GM12878 (cell line): ENCODE results near the gene ZNF428. TPM values are rescaled to one million over a fixed set of nuclear protein-coding genes. Genes with fewer than 3 reads are reported as not detected.

Experiments used
- ATAC-seq: fragments of 200-7000 bp; cut with Tn5 transposase; 3 replicates; pipeline ENCODE4 v1.9.1; 2020; ENCODE audit warnings: mild to moderate bottlenecking, moderate library complexity
- BruUV-seq: library from RNA; stranded (reverse); fragments of 400-500 nt; replicated peaks from 2 replicates; lab custom pipeline; 2021; lab: Mats Ljungman, UMichigan
- CTCF ChIA-PET: fragments of 300-600 bp; sonication (Branson Sonifier 250); formaldehyde crosslinking; extraction: SDS; loops from one replicate; lab custom pipeline; 2021; ENCODE audit warnings: inconsistent platforms; lab: Yijun Ruan, JAX
- POLR2A ChIA-PET: fragments of 350-600 bp; formaldehyde crosslinking; extraction: SDS; loops from one replicate; lab custom pipeline; 2021; ENCODE audit warnings: inconsistent platforms; lab: Charles Lee
- RAD21 ChIA-PET: fragments of 300-600 bp; sonication (Branson Sonifier 250); formaldehyde crosslinking; loops from one replicate; lab custom pipeline; 2023; ENCODE audit warnings: antibody characterized with exemption; ENCODE audit not compliant: unreplicated experiment; lab: Charles Lee
- SMC1A ChIA-PET: fragments of 300-600 bp; sonication (Branson Sonifier 250); formaldehyde crosslinking; loops from one replicate; lab custom pipeline; 2023; ENCODE audit not compliant: unreplicated experiment, uncharacterized antibody; lab: Charles Lee
- DNase-seq: peaks from one replicate; pipeline ENCODE4 v3.0.0-alpha.2; 2011; ENCODE audit warnings: low read depth, low spot score
- FAIRE-seq: peaks from 3 replicates; lab custom pipeline; 2011; peaks lifted over from hg19 to GRCh38; lab: Jason Lieb, UNC
- H2AFZ ChIP-seq: 2 replicates; pipeline ENCODE4 v1.6.0; 2011; ENCODE audit warnings: low read depth, low read length, control low read depth; ENCODE audit not compliant: control insufficient read depth
- H3K27ac ChIP-seq: 2 replicates; pipeline ENCODE4 v1.5.1; 2011; ENCODE audit warnings: control low read depth; ENCODE audit not compliant: control insufficient read depth, insufficient read depth
- H3K27me3 ChIP-seq, 2 experiments: replicated peaks in 1 of 2; 2 replicates each; pipeline versions ENCODE4 v1.6.0 to v1.6.1; 2011; ENCODE audit warnings: low read length in 1 of 2; ENCODE audit not compliant: control insufficient read depth in 2 of 2, insufficient read depth in 2 of 2
- H3K36me3 ChIP-seq, 2 experiments: 2 replicates each; pipeline ENCODE4 v1.5.1; 2011; ENCODE audit warnings: low read length in 1 of 2; ENCODE audit not compliant: control insufficient read depth in 2 of 2, insufficient read depth in 2 of 2
- H3K4me1 ChIP-seq: 2 replicates; pipeline ENCODE4 v1.6.1; 2011; ENCODE audit warnings: mild to moderate bottlenecking, low read length, moderate library complexity, mixed read lengths; ENCODE audit not compliant: control insufficient read depth, insufficient read depth
- H3K4me2 ChIP-seq: 2 replicates; pipeline ENCODE4 v1.6.0; 2011; ENCODE audit warnings: control low read depth; ENCODE audit not compliant: control insufficient read depth, insufficient read depth
- H3K4me3 ChIP-seq: fragments of 200-600 bp; sonication (generic); 2 replicates; pipeline ENCODE4 v1.5.1; 2016
- H3K79me2 ChIP-seq: 2 replicates; pipeline ENCODE4 v1.6.0; 2011; ENCODE audit warnings: low read length; ENCODE audit not compliant: control insufficient read depth, insufficient read depth
- H3K9ac ChIP-seq: 2 replicates; pipeline ENCODE4 v1.8.0; 2011; ENCODE audit warnings: low read length, control low read depth, mixed read lengths; ENCODE audit not compliant: control insufficient read depth, insufficient read depth
- H3K9me3 ChIP-seq: replicated peaks from 3 replicates; pipeline ENCODE4 v1.5.1; 2011; ENCODE audit warnings: mild to moderate bottlenecking, low read length; ENCODE audit not compliant: control insufficient read depth, insufficient read depth
- H4K20me1 ChIP-seq: 2 replicates; pipeline ENCODE4 v1.6.0; 2011; ENCODE audit not compliant: control insufficient read depth, insufficient read depth
- BHLHE40 ChIP-seq, 2 experiments: fragments of 450-650 bp in 1 of 2; IDR thresholded peaks; 2 replicates each; pipeline ENCODE4 v1.6.1; 2011 to 2017; ENCODE audit warnings: low read depth in 2 of 2, borderline replicate concordance in 1 of 2, improper control_type of control experiment in 1 of 2, low read length in 1 of 2, mild to moderate bottlenecking in 1 of 2
- GABPA ChIP-seq: IDR thresholded peaks from 2 replicates; pipeline ENCODE4 v1.6.1; 2014; ENCODE audit warnings: antibody characterized with exemption, low read depth, mild to moderate bottlenecking, inconsistent platforms
- HCFC1 ChIP-seq: fragments of 150-350 bp; IDR thresholded peaks from 2 replicates; pipeline ENCODE4 v1.6.1; 2014; ENCODE audit warnings: low read length
- KAT2A ChIP-seq: conservative IDR thresholded peaks from 2 replicates; pipeline ENCODE4 v1.6.1; 2011; ENCODE audit warnings: low read depth, low read length; ENCODE audit not compliant: control insufficient read depth
- MTA3 ChIP-seq: IDR thresholded peaks from 2 replicates; pipeline ENCODE4 v1.6.1; 2012; ENCODE audit warnings: low read length, inconsistent platforms, borderline replicate concordance
- NBN ChIP-seq: fragments of 450-650 bp; IDR thresholded peaks from 2 replicates; pipeline ENCODE4 v1.6.1; 2016
- NFXL1 ChIP-seq: fragments of 450-650 bp; IDR thresholded peaks from 2 replicates; pipeline ENCODE4 v1.6.1; 2017; ENCODE audit warnings: antibody characterized with exemption, mild to moderate bottlenecking, borderline replicate concordance
- POLR2A ChIP-seq: IDR thresholded peaks from 2 replicates; pipeline ENCODE4 v1.6.1; 2011; ENCODE audit warnings: low read depth, mild to moderate bottlenecking, low read length
- SMAD1 ChIP-seq: fragments of 450-650 bp; IDR thresholded peaks from 2 replicates; pipeline ENCODE4 v1.6.1; 2018; ENCODE audit warnings: mild to moderate bottlenecking, low read depth; ENCODE audit not compliant: partially characterized antibody
- WGBS: methylation state at CpG from one replicate; pipeline ENCODE4 v1.1.6; 2016; ENCODE audit warnings: low lambda C conversion rate; ENCODE audit not compliant: insufficient replicate concordance, insufficient coverage; ENCODE audit errors: missing lambda C conversion rate; 5-methylcytosine and 5-hydroxymethylcytosine counted together
- in situ Hi-C: fragments of 300-500 bp; cut with MboI; formaldehyde crosslinking; loops from 9 replicates; pipeline ENCODE4 v1.14.3; 2018; ENCODE audit warnings: mixed read lengths
- intact Hi-C: fragments of 100-400 bp; cut with micrococcal nuclease; formaldehyde crosslinking; loops from one replicate; pipeline ENCODE4 v1.14.2; 2022; ENCODE audit not compliant: unreplicated experiment
- polyA plus RNA-seq, 11 experiments: library from polyadenylated mRNA; depleted of rRNA in 4 of 11; unstranded in 6 of 11; stranded (reverse) in 5 of 11; fragments of >200 nt; fragmentation: Nextera tagmentation in 4 of 11; fragmentation: Illumina TruSeq in 1 of 11; extraction: Ambion mirVana in 4 of 11; extraction: Trizol in 1 of 11; gene quantifications; 1 replicate in 1 of 11; 2 replicates in 10 of 11; pipeline versions ENCODE4 v1.2.1 to v1.2.3, GENCODE V29; 2011 to 2016; ENCODE audit warnings: inconsistent platforms in 2 of 11, missing spikeins in 2 of 11, low read depth in 1 of 11
- total RNA-seq, 4 experiments: library from RNA; depleted of rRNA in 3 of 4; stranded (reverse); fragments of >200 nt in 3 of 4; fragmentation: Illumina TruSeq in 1 of 4; extraction: Trizol in 1 of 4; gene quantifications; 2 replicates each; pipeline versions ENCODE4 v1.2.1 to v1.2.3, GENCODE V29; 2013 to 2021
- TF ChIP-seq, protein P1 (sequence below): fragments of 450-650 bp; formaldehyde crosslinking; IDR thresholded peaks from 2 replicates; pipeline ENCODE4 v1.4.0; 2022; ENCODE audit warnings: mild to moderate bottlenecking, moderate library complexity
- TF ChIP-seq, protein P2 (sequence below): fragments of 450-650 bp; formaldehyde crosslinking; IDR thresholded peaks from 2 replicates; pipeline ENCODE4 v1.4.0; 2020; ENCODE audit warnings: mild to moderate bottlenecking, moderate library complexity
- TF ChIP-seq, protein P3 (sequence below): fragments of 450-650 bp; IDR thresholded peaks from 2 replicates; pipeline ENCODE4 v1.6.1; 2016; ENCODE audit warnings: mild to moderate bottlenecking, moderate library complexity, borderline replicate concordance

Gene ZNF428
- total and polyA plus RNA-seq, 10 of the 15 experiments (the other 5 are each of a cell fraction or from before 2014, with no cell fraction given), result 0.27 to 57.8 (median 20.4) TPM

DNA sequence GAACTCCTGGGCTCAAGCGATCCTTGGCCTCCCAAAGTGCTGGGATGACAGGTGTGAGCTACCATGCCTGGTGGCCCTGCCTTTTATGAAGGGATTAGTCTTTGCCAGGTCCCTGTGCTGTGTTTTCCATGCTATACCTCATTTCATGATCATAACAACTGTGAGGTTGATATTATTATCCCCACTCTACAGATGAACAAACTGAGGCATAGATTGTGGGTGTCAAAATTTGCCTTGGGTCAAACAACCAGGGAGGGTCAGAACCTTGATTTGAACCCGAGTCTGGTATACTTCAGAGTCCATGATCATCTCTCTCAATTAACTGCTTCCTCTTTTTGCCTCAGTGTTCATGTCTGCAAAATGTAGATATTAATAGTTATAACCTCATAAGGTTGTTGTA is 36.9 kb downstream of the ZNF428 start:
- H4K20me1 ChIP-seq, result no peaks in the 10 kb centered on the region
- no peak overlapping the region for H2AFZ ChIP-seq
- intact Hi-C loops (no loop called here), in situ Hi-C loops (no loop called here)
- DNase-seq, result no peak
- CTCF ChIA-PET, result interaction anchor here (3.6 to 4.7 kb wide), 2 partner anchors 12 to 27 kb away, joined by 13 to 52 read pairs; partner anchors contain the start of genes IRGQ and ZNF576
- no peaks in the 10 kb centered on the region for H3K79me2 ChIP-seq
- no peak overlapping the region for H3K9ac ChIP-seq
- H3K27me3 ChIP-seq, result no peaks in the 10 kb centered on the region
- H3K36me3 ChIP-seq, result no peaks in the 10 kb centered on the region; a peak in 1 of 4 replicates
- no peak for ATAC-seq
- RAD21 ChIA-PET, result interaction anchor here (0.5 to 3.3 kb wide), 2 partner anchors 13 to 55 kb away, joined by 3 to 18 read pairs; partner anchors contain the start of genes IRGQ and ZNF576
- WGBS, result 50% methylated on average over 2 of the region's 2 CpGs
- POLR2A ChIA-PET, result no interaction called here
- H3K4me3 ChIP-seq, result no peak overlapping the region
- FAIRE-seq, result no peak
- H3K4me2 ChIP-seq, result 0 out of 2 replicates have a peak overlapping the region, but pooled peaks have one; percentile 19
- peaks cover 5% of the 10 kb centered on the region for H3K4me1 ChIP-seq
- H3K9me3 ChIP-seq, result no peaks in the 10 kb centered on the region
- SMC1A ChIA-PET, result interaction anchor here (3.2 kb wide), 1 partner anchor 12 kb away, joined by 15 read pairs; no protein-coding TSS in a partner anchor
- H3K27ac ChIP-seq, result no peak overlapping the region
- no TSS peak for BruUV-seq
- TF ChIP-seq POLR2A (no peak), SMAD1 (no peak), BHLHE40 (IDR thresholded peaks at IDR 0.05; ENCODE audit: borderline replicate concordance in 1 of 2, low read depth in 2 of 2, low read length in 1 of 2) (no peak), HCFC1 (no peak), MTA3 (no peak), NFXL1 (no peak), NBN (no peak), GABPA (no peak), KAT2A (no peak)
- TF ChIP-seq, protein P1, sequence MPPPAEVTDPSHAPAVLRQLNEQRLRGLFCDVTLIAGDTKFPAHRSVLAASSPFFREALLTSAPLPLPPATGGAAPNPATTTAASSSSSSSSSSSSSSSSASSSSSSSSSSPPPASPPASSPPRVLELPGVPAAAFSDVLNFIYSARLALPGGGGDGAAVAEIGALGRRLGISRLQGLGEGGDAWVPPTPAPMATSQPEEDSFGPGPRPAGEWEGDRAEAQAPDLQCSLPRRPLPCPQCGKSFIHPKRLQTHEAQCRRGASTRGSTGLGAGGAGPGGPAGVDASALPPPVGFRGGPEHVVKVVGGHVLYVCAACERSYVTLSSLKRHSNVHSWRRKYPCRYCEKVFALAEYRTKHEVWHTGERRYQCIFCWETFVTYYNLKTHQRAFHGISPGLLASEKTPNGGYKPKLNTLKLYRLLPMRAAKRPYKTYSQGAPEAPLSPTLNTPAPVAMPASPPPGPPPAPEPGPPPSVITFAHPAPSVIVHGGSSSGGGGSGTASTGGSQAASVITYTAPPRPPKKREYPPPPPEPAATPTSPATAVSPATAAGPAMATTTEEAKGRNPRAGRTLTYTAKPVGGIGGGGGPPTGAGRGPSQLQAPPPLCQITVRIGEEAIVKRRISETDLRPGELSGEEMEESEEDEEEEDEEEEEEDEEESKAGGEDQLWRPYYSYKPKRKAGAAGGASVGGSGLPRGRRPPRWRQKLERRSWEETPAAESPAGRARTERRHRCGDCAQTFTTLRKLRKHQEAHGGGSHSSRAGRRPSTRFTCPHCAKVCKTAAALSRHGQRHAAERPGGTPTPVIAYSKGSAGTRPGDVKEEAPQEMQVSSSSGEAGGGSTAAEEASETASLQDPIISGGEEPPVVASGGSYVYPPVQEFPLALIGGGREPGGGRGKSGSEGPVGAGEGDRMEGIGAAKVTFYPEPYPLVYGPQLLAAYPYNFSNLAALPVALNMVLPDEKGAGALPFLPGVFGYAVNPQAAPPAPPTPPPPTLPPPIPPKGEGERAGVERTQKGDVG (CRISPR knock-in tag), result no peak
- TF ChIP-seq, protein P2, sequence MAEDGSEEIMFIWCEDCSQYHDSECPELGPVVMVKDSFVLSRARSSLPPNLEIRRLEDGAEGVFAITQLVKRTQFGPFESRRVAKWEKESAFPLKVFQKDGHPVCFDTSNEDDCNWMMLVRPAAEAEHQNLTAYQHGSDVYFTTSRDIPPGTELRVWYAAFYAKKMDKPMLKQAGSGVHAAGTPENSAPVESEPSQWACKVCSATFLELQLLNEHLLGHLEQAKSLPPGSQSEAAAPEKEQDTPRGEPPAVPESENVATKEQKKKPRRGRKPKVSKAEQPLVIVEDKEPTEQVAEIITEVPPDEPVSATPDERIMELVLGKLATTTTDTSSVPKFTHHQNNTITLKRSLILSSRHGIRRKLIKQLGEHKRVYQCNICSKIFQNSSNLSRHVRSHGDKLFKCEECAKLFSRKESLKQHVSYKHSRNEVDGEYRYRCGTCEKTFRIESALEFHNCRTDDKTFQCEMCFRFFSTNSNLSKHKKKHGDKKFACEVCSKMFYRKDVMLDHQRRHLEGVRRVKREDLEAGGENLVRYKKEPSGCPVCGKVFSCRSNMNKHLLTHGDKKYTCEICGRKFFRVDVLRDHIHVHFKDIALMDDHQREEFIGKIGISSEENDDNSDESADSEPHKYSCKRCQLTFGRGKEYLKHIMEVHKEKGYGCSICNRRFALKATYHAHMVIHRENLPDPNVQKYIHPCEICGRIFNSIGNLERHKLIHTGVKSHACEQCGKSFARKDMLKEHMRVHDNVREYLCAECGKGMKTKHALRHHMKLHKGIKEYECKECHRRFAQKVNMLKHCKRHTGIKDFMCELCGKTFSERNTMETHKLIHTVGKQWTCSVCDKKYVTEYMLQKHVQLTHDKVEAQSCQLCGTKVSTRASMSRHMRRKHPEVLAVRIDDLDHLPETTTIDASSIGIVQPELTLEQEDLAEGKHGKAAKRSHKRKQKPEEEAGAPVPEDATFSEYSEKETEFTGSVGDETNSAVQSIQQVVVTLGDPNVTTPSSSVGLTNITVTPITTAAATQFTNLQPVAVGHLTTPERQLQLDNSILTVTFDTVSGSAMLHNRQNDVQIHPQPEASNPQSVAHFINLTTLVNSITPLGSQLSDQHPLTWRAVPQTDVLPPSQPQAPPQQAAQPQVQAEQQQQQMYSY, result no peak
- TF ChIP-seq, protein P3, sequence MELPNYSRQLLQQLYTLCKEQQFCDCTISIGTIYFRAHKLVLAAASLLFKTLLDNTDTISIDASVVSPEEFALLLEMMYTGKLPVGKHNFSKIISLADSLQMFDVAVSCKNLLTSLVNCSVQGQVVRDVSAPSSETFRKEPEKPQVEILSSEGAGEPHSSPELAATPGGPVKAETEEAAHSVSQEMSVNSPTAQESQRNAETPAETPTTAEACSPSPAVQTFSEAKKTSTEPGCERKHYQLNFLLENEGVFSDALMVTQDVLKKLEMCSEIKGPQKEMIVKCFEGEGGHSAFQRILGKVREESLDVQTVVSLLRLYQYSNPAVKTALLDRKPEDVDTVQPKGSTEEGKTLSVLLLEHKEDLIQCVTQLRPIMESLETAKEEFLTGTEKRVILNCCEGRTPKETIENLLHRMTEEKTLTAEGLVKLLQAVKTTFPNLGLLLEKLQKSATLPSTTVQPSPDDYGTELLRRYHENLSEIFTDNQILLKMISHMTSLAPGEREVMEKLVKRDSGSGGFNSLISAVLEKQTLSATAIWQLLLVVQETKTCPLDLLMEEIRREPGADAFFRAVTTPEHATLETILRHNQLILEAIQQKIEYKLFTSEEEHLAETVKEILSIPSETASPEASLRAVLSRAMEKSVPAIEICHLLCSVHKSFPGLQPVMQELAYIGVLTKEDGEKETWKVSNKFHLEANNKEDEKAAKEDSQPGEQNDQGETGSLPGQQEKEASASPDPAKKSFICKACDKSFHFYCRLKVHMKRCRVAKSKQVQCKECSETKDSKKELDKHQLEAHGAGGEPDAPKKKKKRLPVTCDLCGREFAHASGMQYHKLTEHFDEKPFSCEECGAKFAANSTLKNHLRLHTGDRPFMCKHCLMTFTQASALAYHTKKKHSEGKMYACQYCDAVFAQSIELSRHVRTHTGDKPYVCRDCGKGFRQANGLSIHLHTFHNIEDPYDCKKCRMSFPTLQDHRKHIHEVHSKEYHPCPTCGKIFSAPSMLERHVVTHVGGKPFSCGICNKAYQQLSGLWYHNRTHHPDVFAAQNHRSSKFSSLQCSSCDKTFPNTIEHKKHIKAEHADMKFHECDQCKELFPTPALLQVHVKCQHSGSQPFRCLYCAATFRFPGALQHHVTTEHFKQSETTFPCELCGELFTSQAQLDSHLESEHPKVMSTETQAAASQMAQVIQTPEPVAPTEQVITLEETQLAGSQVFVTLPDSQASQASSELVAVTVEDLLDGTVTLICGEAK, result no peak
